Activated CD4-positive, alpha-beta T cell treated with anti-CD3 and anti-CD28 coated beads, Interleukin-2, amount 10 ng/mL, durations not matched to agents 24 days and 14 days (primary cell): ENCODE data around the gene KAT6B. TPM values are rescaled to one million over a fixed set of nuclear protein-coding genes. Genes with fewer than 3 reads are reported as not detected.

Experiments
- DNase-seq: peaks from one replicate; pipeline ENCODE4 v3.0.0; 2022
- H3K27ac Mint-ChIP-seq: one replicate; pipeline ENCODE4 v1.8.0; 2022; ENCODE audit warnings: mild to moderate bottlenecking, mixed read lengths
- H3K27me3 Mint-ChIP-seq: one replicate; pipeline ENCODE4 v1.8.0; 2022; ENCODE audit warnings: mixed read lengths
- H3K36me3 Mint-ChIP-seq: one replicate; pipeline ENCODE4 v1.8.0; 2022; ENCODE audit warnings: low read depth, mild to moderate bottlenecking, mixed read lengths
- H3K4me1 Mint-ChIP-seq: one replicate; pipeline ENCODE4 v1.8.0; 2021; ENCODE audit warnings: mixed read lengths
- H3K4me3 Mint-ChIP-seq: one replicate; pipeline ENCODE4 v1.8.0; 2022; ENCODE audit warnings: mild to moderate bottlenecking, moderate library complexity, mixed read lengths
- H3K9me3 Mint-ChIP-seq: one replicate; pipeline ENCODE4 v1.8.0; 2021; ENCODE audit warnings: mixed read lengths
- intact Hi-C: fragments of 100-400 bp; cut with micrococcal nuclease; formaldehyde crosslinking; loops from one replicate; pipeline ENCODE4 v1.15.1; 2023
- total RNA-seq: library from RNA; stranded (reverse); gene quantifications from 2 replicates; pipeline ENCODE4 v1.2.3, GENCODE V29; 2022

KAT6B gene
- total RNA-seq, 1 donor from 2014 or later: 21.7 TPM

- Mint-ChIP-seq H3K27me3 (no peaks in the 10 kb centered on the region), H3K36me3 (peaks cover 8% of the 10 kb centered on the region), H3K27ac (peak overlapping the region; percentile 79), H3K4me3 (peak overlapping the region; percentile 87), H3K4me1 (peaks cover 45% of the 10 kb centered on the region), H3K9me3 (no peaks in the 10 kb centered on the region)
- intact Hi-C loops: loop anchor here (2.0 to 10.0 kb wide), 4 partner anchors 71 to 561 kb away; no protein-coding TSS in a partner anchor
- DNase-seq: no peak
These were observed 1.3 kb downstream of the KAT6B start for GRCh38 chr10:74827694-74828093.

GRCh38 chr10:74828946-74829345 lies 2.5 kb downstream of the KAT6B start:
- Mint-ChIP-seq H3K27ac (no peak overlapping the region), H3K4me3 (peak overlapping the region; percentile 10), H3K36me3 (peaks cover 12% of the 10 kb centered on the region), H3K27me3 (no peaks in the 10 kb centered on the region), H3K9me3 (no peaks in the 10 kb centered on the region), H3K4me1 (peaks cover 37% of the 10 kb centered on the region)
- intact Hi-C loops: loop anchor here (10.0 kb wide), 1 partner anchor 324 kb away; no protein-coding TSS in a partner anchor
- no peak for DNase-seq

DNA sequence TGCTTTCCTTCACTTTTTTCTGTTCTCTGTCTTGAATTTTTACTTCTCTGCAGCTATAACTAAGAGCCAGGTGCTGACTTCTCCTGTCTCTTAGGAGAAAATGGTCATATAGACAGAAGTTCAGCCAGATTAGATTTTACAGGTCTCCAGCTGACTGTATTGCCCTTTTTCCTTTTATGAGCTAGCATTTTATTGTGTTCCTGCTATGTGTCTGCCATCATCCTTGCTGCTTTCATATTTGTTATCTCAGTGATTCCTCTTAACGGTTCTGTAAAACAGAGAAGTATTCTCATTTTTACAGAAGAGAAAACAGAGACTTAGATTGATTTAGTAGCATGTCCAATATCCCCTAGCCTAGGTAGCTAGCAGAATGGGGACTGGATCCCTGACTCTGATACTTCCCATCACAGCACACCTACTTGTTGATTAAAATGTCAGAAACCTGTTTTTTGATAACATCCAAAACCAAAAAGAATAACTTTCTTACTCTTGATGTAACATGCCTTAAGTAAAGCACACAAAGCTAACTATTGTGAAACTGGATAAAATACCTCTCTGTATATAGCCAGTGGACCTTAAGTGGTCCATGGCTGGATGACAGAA lies 5.2 kb downstream of the KAT6B start:
- no peaks in the 10 kb centered on the region for H3K9me3 Mint-ChIP-seq
- peaks cover 22% of the 10 kb centered on the region for H3K36me3 Mint-ChIP-seq
- no peak overlapping the region for H3K4me3 Mint-ChIP-seq
- DNase-seq: no peak
- H3K4me1 Mint-ChIP-seq: peaks cover 30% of the 10 kb centered on the region
- peak overlapping the region; percentile 2 for H3K27ac Mint-ChIP-seq
- no peaks in the 10 kb centered on the region for H3K27me3 Mint-ChIP-seq
- intact Hi-C loops: no loop called here

DNA sequence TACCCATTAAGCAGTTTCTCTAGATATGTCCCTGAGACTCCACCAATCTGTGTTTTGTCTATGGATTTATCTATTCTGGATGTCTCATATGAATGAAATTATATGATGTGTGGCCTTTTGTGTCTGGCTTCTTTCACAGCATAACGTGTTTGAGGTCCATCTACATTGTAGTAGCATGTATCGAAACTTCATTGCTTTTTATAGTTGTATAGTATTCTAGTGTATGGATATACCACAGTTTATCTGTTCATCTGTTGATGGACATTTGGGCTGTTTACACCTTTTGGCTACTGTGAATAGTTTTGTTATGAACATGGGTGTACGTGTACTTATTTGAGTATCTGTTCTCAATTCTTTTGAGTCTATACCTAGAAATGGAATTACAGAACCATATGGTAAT lies 9.6 kb downstream of the KAT6B start:
- H3K9me3 Mint-ChIP-seq: no peaks in the 10 kb centered on the region
- peaks cover 28% of the 10 kb centered on the region for H3K36me3 Mint-ChIP-seq
- H3K4me1 Mint-ChIP-seq: peaks cover 19% of the 10 kb centered on the region
- no peak overlapping the region for H3K27ac Mint-ChIP-seq
- intact Hi-C loops: no loop called here
- H3K27me3 Mint-ChIP-seq: no peaks in the 10 kb centered on the region
- no peak for DNase-seq
- no peak overlapping the region for H3K4me3 Mint-ChIP-seq

DNA sequence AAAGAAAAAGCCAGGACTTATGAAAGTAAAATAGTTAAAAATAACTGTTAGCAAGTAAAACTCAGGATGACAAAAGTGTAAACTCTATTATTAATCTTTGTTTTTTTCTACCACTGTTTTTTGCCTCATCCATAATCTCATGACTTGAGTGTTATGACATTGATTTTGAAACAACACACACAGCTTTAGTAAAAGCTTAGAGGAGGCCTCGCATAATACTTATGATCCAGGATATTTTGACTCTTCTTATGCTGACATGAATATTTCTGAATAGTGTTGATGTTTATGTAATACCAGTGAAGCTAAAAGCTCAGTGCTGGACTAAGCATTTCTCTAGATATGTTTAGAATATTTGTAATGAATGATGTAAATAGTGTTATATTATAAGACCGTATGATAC lies 10.5 kb downstream of the KAT6B start:
- H3K4me1 Mint-ChIP-seq: peaks cover 13% of the 10 kb centered on the region
- H3K27me3 Mint-ChIP-seq: no peaks in the 10 kb centered on the region
- DNase-seq: no peak
- intact Hi-C loops: no loop called here
- H3K4me3 Mint-ChIP-seq: no peak overlapping the region
- peaks cover 28% of the 10 kb centered on the region for H3K36me3 Mint-ChIP-seq
- H3K9me3 Mint-ChIP-seq: no peaks in the 10 kb centered on the region
- no peak overlapping the region for H3K27ac Mint-ChIP-seq

- no peak overlapping the region for H3K4me3 Mint-ChIP-seq
- H3K36me3 Mint-ChIP-seq: peaks cover 33% of the 10 kb centered on the region
- intact Hi-C loops: no loop called here
- H3K4me1 Mint-ChIP-seq: peaks cover 16% of the 10 kb centered on the region
- no peak overlapping the region for H3K27ac Mint-ChIP-seq
- H3K27me3 Mint-ChIP-seq: no peaks in the 10 kb centered on the region
- H3K9me3 Mint-ChIP-seq: no peaks in the 10 kb centered on the region
- DNase-seq: no peak
These were observed 11.3 kb downstream of the KAT6B start for GRCh38 chr10:74837743-74838142.

GRCh38 chr10:74839708-74840107 lies 13.3 kb downstream of the KAT6B start:
- H3K36me3 Mint-ChIP-seq: peaks cover 43% of the 10 kb centered on the region
- H3K4me3 Mint-ChIP-seq: no peak overlapping the region
- H3K9me3 Mint-ChIP-seq: no peaks in the 10 kb centered on the region
- intact Hi-C loops: no loop called here
- DNase-seq: no peak
- no peaks in the 10 kb centered on the region for H3K27me3 Mint-ChIP-seq
- H3K27ac Mint-ChIP-seq: no peak overlapping the region
- peaks cover 14% of the 10 kb centered on the region for H3K4me1 Mint-ChIP-seq

- no peak for DNase-seq
- Mint-ChIP-seq H3K27ac (no peak overlapping the region), H3K4me1 (peaks cover 9% of the 10 kb centered on the region), H3K9me3 (peaks cover 3% of the 10 kb centered on the region), H3K36me3 (peaks cover 37% of the 10 kb centered on the region), H3K4me3 (no peak overlapping the region), H3K27me3 (no peaks in the 10 kb centered on the region)
- intact Hi-C loops: no loop called here
These were observed 15.0 kb downstream of the KAT6B start for GRCh38 chr10:74841265-74841973.

DNA sequence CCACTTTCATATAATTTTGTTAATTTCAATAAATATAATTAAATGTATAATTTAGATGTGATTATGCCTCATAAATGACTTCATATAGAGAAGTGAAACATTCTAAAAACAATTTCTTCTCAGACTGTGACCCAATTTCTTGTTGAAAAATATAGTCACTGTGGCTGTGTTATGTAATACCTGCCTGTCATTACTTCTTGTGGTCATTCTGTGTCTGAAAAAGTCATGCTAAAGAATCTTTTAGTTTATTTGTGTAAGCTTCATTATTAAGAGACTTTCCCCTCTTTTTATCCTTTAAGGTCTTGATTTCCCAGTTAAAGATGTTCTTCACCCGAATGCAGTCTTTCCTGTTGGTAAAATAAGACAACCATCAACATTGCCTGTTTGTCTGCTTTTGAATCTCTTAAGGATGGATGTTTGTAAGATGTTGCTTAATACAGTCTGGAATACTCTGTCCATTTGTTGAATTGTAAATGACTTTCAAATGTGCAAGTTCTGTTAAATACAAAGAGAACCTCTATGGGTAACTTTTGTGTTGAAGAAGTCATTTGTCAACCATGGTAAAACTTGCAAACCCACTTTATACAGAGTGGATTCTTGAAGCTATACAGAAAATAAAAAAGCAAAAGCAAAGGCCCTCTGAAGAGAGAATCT lies 16.0 kb downstream of the KAT6B start:
- Mint-ChIP-seq H3K9me3 (peaks cover 3% of the 10 kb centered on the region), H3K4me3 (no peak overlapping the region), H3K27ac (no peak overlapping the region), H3K27me3 (no peaks in the 10 kb centered on the region), H3K4me1 (peaks cover 12% of the 10 kb centered on the region), H3K36me3 (peaks cover 41% of the 10 kb centered on the region)
- intact Hi-C loops: no loop called here
- DNase-seq: no peak

DNA sequence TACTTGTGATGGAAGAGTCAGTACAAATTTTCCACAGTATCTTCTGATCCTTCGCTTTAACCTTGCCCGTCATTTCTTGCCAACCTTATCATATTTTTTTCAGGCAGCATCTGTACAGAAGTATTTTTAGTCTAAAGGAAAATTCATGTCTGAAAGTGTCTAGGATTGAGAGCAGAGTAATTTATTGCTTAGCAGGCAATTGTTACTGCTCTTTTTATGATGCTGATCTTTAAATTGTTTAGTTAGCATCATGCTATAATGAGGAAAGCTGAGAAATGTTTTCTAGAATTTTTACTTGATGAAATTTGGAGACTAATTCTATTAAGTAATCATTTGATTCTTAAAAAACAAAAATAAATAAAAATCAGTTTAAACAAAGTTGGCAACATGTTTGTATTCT lies 20.6 kb downstream of the KAT6B start:
- Mint-ChIP-seq H3K4me1 (peaks cover 8% of the 10 kb centered on the region), H3K4me3 (no peak overlapping the region)
- intact Hi-C loops: no loop called here

GRCh38 chr10:74851831-74852230 lies 25.4 kb downstream of the KAT6B start:
- Mint-ChIP-seq H3K27me3 (no peaks in the 10 kb centered on the region), H3K27ac (no peak overlapping the region)
- intact Hi-C loops: loop anchor here (5.0 kb wide), 1 partner anchor 155 kb away; no protein-coding TSS in a partner anchor

More for the DNA sequence above, 20.6 kb downstream of the KAT6B start:
- Mint-ChIP-seq H3K27me3 (no peaks in the 10 kb centered on the region), H3K27ac (no peak overlapping the region), H3K36me3 (peaks cover 33% of the 10 kb centered on the region), H3K9me3 (peaks cover 3% of the 10 kb centered on the region)
- DNase-seq: no peak

GRCh38 chr10:74852381-74852780 lies 26.0 kb downstream of the KAT6B start:
- Mint-ChIP-seq H3K36me3 (peaks cover 25% of the 10 kb centered on the region), H3K9me3 (peaks cover 9% of the 10 kb centered on the region), H3K27ac (peak overlapping the region; percentile 62), H3K4me3 (no peak overlapping the region), H3K4me1 (peaks cover 21% of the 10 kb centered on the region), H3K27me3 (no peaks in the 10 kb centered on the region)
- intact Hi-C loops: loop anchor here (5.0 kb wide), 1 partner anchor 155 kb away; no protein-coding TSS in a partner anchor
- no peak for DNase-seq

More at GRCh38 chr10:74851831-74852230, 25.4 kb downstream of the KAT6B start:
- Mint-ChIP-seq H3K36me3 (peaks cover 22% of the 10 kb centered on the region), H3K4me1 (peaks cover 20% of the 10 kb centered on the region), H3K4me3 (no peak overlapping the region), H3K9me3 (peaks cover 3% of the 10 kb centered on the region)
- no peak for DNase-seq

GRCh38 chr10:74854610-74855009 lies 28.2 kb downstream of the KAT6B start:
- Mint-ChIP-seq H3K36me3 (peaks cover 19% of the 10 kb centered on the region), H3K4me1 (peaks cover 21% of the 10 kb centered on the region), H3K27me3 (no peaks in the 10 kb centered on the region), H3K9me3 (peaks cover 11% of the 10 kb centered on the region), H3K27ac (peak overlapping the region; percentile 76), H3K4me3 (peak overlapping the region; percentile 52)
- intact Hi-C loops: loop anchor here (1.0 to 5.0 kb wide), 5 partner anchors 17 to 153 kb away; partner anchors contain the start of gene KAT6B
- DNase-seq: no peak

DNA sequence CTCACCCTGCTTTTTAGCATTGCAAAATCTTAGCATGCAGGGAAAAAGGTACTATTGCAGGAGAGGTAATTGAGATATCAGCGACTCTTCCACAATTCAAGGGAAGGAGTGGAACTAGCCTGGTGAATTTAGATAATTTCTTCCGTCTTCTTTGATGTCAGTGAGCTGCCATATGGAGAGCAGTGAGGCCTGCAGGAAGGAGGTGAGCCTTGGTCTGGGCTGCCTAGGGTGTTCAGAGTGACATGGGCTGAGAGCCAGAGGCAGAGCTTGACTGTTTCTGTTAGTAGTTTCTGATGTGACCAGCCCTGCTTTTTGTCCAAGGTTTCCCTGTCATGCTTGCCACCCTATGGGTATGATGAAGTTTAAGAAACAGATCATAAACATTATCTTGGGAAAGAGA lies 28.6 kb downstream of the KAT6B start:
- Mint-ChIP-seq H3K27ac (peak overlapping the region; percentile 76), H3K4me1 (peaks cover 21% of the 10 kb centered on the region), H3K27me3 (no peaks in the 10 kb centered on the region), H3K36me3 (peaks cover 19% of the 10 kb centered on the region), H3K4me3 (peak overlapping the region; percentile 52), H3K9me3 (peaks cover 11% of the 10 kb centered on the region)
- intact Hi-C loops: no loop called here
- DNase-seq: peak; percentile 60
